NAMALWA (cell line): Measurements from ENCODE around the gene HOXA13.

Source experiments
- DNase-seq: peaks from one replicate; pipeline ENCODE4 v3.0.0-alpha.2; 2015; ENCODE audit warnings: low spot score

The HOXA13 gene

DNA sequence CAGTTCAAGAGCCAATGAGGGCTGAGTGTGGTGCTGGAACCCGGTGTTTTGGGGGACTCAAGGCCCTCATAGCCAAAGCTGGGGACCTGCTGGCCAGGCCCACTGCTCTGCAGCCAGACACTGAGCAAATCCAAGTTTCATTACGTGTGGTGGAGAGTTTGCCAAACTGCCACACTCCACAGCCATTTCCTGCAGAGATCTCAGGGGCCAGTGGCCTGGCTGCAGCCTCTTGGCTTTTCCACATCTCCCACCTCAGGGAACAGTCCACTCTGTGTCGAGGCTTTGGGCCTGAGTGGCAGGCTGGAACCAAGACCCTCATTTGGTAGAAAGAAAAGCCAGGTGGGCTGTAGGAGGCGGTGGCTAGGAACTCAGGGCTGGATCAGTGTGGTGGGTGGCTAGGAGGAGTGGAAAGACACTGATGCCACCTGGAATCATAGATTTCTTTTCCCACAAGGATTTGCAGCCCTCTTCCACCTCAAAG is 18.1 kb downstream of the HOXA13 start:
- DNase-seq: no peak

DNA sequence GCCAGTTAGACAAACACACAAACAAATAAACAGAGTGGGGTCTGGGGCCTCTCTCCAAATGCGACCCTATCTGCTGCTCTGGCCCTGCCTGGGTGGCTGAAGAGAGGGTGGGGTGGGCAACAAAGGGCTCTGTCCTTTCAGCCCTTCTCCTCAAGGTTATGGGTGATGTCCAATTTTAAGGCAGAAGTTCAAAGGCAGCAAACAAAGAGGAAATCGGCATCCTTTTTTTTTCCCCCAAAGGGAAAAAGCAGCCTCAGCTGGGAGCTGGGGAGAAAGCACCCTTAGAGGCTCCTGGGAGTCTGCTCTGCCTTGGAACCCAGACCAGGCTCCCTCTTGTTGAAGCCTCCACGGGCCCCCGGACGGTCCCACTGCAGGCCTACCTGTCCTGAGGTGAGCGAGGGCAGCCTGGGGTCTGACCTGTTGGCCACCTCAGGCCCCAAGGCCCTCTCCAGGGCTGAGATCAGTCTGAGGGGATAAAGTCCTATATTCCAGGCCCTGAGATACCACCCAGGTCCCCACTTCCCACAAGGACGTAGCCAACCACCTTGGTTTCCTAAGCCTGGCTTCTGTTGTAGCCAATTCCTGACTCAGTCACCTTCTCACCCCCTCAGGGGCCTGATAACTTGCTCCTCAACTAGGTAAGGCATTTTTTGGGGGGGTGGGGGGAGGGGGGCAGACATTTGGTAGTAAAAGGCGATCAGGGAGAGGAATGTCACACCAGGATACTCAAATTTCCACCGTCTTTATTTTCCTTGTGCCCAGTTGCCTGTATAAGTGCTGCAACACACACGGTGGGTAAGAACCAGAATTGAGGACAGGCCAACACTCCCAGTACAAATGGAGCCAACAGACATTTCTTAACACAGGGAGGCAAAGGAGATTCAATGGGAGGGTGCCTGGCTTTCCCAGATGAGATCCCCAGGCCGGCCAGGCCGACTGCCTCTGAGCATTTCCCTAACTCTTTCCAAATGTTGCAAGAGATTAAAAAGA is 19.2 kb downstream of the HOXA13 start:
- DNase-seq: no peak

DNA sequence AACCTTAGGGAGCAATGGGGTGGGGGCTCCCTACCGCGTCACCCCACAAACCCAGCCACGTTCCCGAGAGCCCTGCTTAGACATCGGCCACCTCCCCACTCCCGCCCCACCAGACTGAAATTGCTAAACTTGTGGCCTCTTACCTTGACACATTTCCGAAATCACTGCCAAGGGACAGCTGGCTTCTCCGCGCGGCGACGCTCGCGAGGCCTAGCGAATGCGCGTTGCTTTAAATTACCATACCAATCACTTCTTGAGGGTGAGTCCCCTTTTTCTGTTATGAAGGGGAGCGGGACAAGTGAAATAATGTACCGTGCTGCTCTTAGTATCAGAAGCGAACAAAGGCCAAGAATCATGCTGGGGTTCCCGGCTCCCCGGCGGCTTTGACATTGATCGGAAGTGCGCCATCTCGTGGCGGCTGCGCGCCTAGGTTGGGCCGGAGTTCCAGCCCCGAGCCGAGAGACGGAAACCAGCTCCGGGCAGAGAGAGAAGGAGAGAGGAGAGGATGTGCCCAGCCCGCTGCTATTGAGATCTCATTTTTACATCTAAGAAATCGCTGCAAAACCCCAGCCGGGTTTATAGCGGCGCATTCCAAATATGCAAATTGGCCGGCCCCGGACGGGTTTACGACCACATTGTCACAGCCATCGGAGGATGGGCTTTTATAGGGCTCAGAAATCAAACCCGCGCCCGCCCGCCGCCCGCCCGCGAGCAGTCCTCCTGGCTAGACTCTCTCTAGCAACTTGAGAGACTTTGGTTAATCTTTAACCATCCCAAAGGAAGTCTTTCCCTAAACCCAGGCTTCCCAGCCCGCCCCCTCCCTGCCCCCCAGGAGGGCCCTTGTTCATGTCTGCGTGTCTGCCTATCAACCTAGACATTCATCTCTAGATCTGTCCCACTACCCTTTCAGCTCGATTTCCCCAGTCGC is 20.1 kb downstream of the HOXA13 start:
- DNase-seq: no peak

DNA sequence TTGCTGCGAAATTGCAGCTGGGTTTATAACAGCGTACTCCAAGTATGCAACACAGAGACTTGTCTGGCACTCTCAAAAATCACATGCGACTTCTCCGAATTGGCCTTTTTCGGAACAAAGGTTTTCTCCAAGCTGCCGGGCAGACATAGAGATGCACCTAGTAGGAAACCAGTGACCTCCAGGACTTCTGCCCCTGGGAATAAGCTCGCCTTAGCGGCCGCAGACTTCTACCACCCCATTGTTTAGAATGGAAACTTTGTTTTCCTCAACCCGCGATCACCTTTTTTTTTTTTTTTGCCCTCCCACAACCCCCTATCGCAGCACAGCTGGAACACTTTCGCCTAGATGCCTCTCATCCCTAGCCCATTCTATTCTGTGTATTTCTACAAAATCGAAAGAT is 20.9 kb downstream of the HOXA13 start:
- no peak for DNase-seq

DNA sequence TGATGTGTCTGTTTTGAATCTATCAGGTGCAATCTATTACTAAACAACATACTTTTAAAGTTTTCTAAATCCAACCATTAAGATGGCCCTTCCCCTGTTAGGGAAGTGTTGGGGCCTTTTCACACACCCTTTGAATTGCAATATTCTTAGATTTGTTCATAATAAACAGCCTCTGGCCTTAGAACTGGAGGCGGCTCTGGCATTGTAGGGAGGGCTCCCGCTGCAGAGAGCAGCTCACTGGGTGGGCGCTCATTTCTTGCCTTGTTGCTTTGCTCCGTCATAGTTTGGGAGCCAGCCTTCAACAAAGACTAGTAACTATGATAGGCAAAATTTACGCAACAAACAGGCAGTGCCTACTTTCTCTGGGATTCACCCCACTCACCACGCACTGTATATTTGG is 21.5 kb downstream of the HOXA13 start:
- DNase-seq: no peak

DNA sequence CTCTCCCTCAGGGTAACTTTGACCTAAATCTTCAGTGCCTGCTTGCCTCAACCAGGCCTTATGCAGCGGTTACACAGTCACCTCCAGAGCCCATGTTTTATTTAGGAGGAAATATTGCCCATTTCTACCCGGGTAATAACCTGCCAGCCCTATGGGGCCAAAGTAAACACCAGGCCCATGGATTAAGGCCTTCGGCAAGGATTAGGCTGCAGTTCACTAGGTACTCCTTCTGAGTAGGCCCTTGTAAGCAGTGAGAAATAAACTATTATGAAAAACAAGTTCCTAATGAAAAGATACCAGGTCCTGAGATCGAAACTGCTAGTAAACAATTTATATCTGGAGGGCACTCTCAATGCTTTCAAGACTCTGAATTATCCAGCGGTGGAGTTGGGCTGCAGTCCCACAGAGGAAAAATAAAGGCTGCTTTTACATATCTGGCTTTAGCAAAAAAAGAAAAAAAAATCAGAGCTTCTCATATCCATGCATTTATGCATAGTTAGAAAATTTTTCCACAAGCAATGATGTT is 22.0 kb downstream of the HOXA13 start:
- DNase-seq: no peak

DNA sequence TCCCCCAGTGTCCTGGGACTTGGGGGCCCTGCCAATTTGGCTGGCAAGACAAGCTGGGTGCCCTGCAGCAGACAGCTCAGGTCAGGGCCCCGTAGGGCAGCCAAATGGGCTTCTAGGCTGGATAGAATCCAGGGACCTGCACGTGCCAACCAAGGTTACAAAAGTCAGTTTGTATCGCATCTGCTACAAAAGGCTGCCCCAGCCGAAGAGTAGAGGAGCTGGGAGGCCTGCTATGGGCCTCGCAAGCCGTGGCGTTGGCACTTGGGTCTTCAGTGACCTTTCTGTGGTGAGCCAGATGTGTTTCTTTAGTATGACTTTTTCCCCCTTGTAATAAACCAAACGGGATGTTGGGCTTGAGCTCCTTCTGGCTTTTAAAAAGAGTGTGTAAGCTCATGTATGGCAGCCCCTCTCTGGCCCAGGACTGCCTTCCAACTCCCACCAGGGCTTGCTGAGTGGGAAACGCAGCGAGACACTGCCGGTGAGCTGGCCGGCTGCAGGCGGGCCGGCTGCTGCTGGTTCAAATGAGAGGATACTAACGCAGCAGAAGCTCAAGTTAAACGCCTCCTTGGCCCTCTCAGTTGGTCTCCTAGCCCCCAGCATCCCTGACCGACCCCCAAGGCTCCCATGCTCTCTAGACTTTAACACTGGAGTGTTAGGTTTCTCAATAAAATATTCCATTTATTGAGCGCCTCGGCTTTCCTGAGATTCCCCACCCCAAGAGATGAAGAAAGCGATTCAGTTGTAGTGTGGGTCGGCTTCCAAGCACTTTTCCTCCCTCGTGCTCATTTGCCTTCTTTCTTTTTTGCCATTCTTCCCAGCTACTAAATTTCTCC is 22.7 kb downstream of the HOXA13 start:
- no peak for DNase-seq

DNA sequence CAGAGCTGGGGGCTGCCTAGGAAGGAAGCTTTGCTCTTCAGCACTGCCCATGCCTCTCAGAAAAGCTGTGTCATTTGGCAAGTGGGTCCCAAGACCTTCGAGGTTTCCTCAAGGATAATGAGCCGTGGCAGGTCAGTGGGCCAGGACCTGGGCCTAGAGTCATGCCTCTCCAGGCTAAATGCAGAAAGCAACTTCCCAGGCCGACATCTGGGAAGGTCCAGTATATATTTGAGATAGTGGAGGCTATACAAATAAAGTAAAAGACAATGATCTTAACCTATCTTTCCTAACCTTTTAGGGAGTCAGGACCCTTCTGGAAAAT is 23.4 kb downstream of the HOXA13 start:
- no peak for DNase-seq

DNA sequence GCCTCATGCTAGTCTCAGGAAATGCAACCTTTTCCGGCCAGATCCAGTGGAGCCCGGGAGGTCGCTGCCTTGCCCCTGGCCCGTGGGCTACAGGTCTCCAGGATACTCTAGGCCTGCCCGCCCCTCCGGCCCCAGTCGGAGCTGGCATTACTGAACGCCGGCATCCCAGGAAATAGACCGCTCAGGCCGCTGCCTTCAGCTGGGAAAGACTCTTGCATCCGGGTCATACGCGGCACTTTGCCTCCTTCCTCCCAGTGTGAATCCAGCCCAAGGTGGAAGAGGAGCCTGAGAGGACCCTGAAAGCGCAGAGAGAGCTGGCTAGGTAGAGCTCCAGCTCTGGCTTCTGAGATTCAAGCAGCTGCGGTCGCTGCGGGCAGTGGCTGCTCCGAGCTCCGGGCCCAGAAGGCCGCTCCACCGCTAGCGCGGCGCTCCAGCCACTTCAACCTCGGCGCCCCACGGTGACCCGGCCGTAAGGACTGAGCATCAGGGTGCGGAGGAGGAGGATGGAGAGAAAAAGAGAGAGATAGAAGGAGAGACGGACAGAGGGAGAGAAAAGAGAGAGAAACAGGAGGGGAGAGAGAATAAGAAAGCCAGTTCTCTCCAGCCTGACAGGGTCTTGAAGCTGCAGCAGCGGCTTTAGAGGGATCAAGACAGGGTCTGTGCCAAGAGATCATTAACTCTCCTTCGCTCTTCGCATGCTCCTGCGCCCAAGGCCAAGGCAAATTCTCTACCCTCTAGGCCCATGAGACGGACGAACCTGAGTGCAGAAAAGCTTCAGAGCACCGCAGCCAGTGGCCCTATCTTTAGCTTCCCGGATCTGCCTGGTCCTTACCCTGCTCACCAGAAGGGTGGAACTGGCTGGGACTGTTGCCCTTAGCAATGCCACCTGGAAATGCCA is 24.0 kb downstream of the HOXA13 start:
- DNase-seq: no peak

DNA sequence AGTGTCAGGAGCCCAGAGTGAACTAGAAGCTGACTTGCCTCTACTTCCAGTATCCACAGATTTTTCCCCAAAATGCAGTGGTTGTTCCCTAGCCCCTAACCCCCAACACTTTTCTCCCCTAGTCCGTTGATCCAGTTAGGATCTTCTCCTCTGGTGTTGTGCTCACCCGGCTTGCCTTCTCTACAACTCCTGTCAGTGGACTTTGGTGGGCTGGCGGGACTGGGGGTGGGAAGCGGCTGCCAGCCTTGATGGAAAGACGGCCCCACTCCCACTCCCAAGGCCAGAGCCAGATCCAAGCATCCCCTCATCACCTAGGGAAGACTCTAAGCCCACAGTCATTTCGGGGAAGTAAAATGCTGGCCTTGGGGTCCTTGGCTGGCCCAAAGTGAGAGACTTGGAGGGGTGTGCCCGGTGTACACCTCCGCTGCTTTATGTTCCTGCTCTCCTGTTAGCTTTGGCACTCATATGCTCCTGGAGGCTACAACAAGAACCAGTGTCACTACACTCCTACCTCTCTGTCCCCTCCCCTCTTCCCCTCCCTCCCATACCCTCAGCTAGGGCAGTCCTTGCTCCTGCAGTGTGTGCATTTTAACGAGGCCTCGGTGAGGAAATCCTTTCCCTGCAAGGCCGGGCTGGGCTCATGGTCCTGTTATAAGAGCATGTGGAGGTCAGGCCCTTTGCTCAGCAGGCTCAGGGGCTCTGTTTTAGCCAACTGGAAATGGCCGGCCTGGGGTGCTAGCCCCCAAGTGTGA is 24.8 kb downstream of the HOXA13 start:
- DNase-seq: no peak

DNA sequence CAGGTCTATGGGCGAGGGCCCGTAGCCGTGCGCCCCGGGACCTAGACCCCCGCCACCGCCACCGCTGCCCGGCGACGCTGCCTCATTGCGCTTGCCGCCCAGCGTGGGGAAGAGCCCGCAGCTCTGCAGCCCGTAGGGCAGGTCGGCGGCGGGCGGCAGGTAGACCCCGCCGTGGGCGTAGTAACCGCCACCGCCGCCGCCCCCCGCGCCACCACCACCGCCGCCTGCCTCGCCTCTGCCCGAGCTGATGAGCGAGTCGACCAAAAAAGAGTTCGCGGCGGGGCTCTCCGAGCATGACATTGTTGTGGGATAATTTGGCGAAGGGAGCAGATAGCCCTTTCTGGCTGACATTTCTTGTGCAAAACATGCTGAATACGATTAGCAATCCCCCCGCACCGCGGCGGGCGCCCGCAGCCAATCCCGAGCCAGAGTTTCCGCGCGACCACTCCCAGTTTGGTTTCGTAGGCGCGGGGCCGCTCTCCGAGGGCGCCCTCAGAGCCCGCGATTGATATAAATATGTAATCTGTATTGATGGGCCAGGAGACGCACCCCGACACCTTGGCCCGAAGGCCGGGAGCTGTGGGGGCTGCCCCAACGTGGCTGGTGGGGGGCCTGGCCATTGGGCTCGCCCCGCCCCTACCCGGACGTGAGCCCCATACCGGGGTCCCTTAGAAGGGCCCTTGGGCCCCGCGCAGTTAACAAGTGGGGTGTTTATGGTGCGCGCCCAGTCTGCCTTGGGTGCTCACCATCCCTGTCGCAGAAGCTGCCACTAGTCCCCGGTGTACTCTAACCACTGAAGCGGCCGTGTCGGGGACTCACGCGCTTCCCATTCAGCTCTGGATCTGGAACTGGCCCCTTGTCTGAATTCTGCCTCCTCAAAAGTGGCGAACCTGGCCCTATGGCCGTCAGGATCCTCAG is 25.7 kb downstream of the HOXA13 start, which contains the start of gene HOXA10:
Gene HOXA10 (minus strand): TSS at position 365 of the 918 bp plus-strand sequence. CDS start 14 bp downstream, at position 351.
- no peak for DNase-seq

DNA sequence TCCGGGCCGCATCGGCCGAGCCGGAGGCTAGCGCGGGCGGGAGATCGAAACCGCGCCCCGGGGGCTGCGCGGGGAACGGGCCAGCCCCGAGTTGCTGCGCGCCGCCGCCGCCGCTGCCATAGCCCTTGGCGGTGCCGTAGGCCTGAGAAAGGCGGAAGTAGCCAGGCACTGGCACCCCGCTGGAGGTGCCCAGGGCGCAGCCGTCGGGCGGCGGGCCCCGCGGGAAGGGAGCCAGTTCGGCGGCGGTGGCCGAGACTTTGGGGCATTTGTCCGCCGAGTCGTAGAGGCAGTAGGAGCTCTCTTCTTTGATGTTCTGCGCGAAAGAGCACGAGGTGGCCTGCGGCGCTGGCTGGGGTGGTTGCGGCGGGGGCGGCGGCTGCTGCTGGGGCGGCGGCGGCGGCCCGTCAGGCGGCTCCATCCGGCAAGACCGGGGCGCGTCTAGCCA is 26.4 kb downstream of the HOXA13 start:
- no peak for DNase-seq

DNA sequence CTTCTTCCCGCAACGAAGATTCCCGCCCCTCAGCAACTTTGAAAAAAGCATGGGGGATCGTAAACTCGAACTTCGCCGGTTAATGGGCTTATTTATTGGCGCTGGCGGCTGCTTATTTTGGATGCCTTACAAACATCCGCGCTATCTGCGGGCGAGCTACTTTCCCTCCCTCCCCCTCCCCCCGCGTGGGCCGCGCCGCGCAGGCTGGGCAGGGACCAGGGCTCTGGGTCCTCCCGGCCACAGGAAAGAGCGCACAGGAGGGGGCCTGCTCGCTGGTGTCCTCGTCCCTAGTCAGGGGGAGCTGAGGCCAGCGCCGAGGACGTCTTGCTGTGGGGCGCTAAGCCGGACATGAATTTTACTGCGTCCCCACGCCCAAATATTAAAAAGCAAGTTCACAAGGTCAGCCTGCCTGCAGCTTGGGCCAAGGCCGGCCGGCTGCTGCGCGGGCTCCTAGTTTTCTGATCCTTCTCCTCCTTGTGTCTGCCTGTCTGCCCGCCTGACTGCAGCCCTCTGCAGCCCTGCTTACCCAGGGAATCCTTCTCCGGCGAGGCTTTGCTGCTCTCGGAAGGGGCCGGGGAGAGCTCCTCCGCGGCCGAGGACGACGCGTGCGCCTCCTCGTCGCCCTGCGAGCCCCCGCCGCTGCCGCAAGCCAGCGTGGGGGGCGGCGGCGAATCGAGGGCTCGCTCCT is 26.9 kb downstream of the HOXA13 start:
- DNase-seq: no peak

DNA sequence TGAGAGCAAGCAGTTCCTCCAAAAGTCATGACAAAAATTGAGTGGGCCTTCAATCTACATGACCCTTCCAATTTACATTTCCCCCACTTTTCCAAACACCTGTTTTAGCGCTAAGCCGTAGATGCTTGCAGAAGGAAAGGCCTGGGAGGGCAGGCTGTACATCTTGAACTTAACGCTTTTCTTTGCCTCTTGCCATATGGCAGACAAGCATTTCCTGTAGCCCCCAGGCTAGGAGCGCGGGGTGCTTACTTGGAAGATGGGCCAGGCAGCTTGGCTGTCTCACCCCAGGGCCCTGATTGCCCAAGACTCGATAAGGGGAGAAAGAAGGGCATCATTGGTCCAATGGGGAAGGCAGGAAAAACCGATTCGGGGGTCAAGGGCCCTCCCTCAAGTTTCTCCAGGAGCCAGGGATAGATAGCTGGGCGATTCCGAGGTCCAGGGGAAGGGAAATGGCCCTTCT is 27.5 kb downstream of the HOXA13 start:
- DNase-seq: no peak

DNA sequence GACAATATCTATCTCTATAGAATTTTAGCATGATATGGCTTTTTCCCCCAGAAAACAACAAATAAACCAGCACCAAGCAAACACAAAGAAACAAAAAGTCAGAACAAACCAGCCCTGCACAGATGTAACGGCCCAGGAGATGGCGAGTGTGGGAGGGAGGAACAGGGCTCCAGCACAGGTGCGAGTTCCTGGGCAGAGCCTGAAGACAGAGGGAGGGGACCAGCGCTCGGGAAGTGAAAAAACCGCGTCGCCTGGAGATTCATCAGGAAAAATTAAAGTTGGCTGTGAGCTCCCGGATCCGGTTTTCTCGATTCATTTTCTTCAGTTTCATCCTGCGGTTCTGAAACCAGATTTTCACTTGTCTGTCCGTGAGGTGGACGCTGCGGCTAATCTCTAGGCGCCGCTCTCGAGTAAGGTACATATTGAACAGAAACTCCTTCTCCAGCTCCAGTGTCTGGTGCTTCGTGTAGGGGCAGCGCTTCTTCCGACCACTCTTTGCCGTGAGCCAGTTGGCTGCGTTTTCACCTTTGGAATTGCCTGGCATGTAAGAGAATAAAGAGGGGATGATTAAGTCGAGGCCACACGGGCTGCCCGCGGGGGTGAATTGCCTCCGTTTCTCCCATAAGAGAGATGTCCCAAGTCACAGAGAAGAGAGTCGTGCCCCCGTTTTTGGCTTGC is 28.1 kb downstream of the HOXA13 start:
- no peak for DNase-seq

DNA sequence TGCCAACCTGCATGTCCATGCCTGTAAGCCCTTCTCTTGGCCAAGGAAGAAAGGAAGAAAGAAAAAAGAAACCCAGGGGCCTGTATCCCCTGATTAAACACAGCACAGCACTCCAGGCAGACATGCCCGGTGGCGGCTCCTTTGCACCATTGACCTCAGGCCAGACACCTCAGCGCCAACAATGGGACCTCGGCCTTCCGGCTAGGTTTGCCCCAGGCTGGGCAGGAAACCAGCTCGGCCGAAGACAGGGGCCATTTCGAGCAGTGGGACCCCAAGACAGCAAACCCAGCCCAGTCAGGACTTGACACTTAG is 28.6 kb downstream of the HOXA13 start:
- no peak for DNase-seq
